DND-41 (cell line): ENCODE results near the gene PRIMA1.

Experiments
- ATAC-seq: fragments of 200-7000 bp; cut with Tn5 transposase; 3 replicates; pipeline ENCODE4 v1.9.1; 2021; ENCODE audit warnings: low read depth; ENCODE audit not compliant: insufficient read depth
- DNase-seq: peaks from one replicate; pipeline ENCODE4 v3.0.0-alpha.2; 2020
- H2AFZ ChIP-seq: 2 replicates; pipeline ENCODE4 v1.6.0; 2012; ENCODE audit warnings: low read depth, low read length
- H3K27ac ChIP-seq: 2 replicates; pipeline ENCODE4 v1.5.1; 2012; ENCODE audit warnings: low read length, inconsistent platforms
- H3K27me3 ChIP-seq: fragments of 200-600 bp; sonication (generic); 2 replicates; pipeline ENCODE4 v1.6.0; 2012; ENCODE audit warnings: low read length, mild to moderate bottlenecking, inconsistent platforms; ENCODE audit not compliant: insufficient read depth, poor library complexity
- H3K36me3 ChIP-seq: 2 replicates; pipeline ENCODE4 v1.5.1; 2012; ENCODE audit warnings: low read length, inconsistent platforms; ENCODE audit not compliant: insufficient read depth
- H3K4me1 ChIP-seq: 2 replicates; pipeline ENCODE4 v1.5.1; 2012; ENCODE audit warnings: mild to moderate bottlenecking, low read length; ENCODE audit not compliant: insufficient read depth
- H3K4me2 ChIP-seq: 2 replicates; pipeline ENCODE4 v1.6.0; 2012; ENCODE audit warnings: mild to moderate bottlenecking, moderate library complexity, low read length, inconsistent platforms; ENCODE audit not compliant: insufficient read depth
- H3K4me3 ChIP-seq, 2 experiments: fragments of 200-600 bp in 1 of 2; shearing (Covaris generic) in 1 of 2; 2 replicates each; pipeline ENCODE4 v1.5.1; 2012 to 2016; ENCODE audit warnings: inconsistent platforms in 2 of 2, low read length in 2 of 2, mild to moderate bottlenecking in 2 of 2, low read depth in 1 of 2, moderate library complexity in 1 of 2
- H3K79me2 ChIP-seq: 2 replicates; pipeline ENCODE4 v1.6.0; 2012; ENCODE audit warnings: low read length, inconsistent platforms; ENCODE audit not compliant: insufficient read depth
- H3K9ac ChIP-seq: 2 replicates; pipeline ENCODE4 v1.6.0; 2012; ENCODE audit warnings: low read depth, mild to moderate bottlenecking, inconsistent platforms, low read length, moderate library complexity
- H3K9me3 ChIP-seq: 2 replicates; pipeline ENCODE4 v1.5.1; 2012; ENCODE audit warnings: low read length, moderate library complexity, mild to moderate bottlenecking, inconsistent platforms; ENCODE audit not compliant: insufficient read depth, severe bottlenecking
- H4K20me1 ChIP-seq: 2 replicates; pipeline ENCODE4 v1.6.0; 2012; ENCODE audit warnings: low read length; ENCODE audit not compliant: insufficient read depth
- EZH2 ChIP-seq: IDR thresholded peaks from 3 replicates; pipeline ENCODE4 v1.6.1; 2012; ENCODE audit warnings: borderline replicate concordance, low read depth, mild to moderate bottlenecking, moderate library complexity, low read length, inconsistent platforms; ENCODE audit not compliant: severe bottlenecking
- TF ChIP-seq, protein P1 (sequence below): IDR thresholded peaks from 2 replicates; pipeline ENCODE4 v1.5.1; 2012; ENCODE audit warnings: borderline replicate concordance, low read length, moderate library complexity, mild to moderate bottlenecking; ENCODE audit not compliant: poor library complexity, severe bottlenecking; ENCODE audit errors: extremely low read depth

The PRIMA1 gene

DNA sequence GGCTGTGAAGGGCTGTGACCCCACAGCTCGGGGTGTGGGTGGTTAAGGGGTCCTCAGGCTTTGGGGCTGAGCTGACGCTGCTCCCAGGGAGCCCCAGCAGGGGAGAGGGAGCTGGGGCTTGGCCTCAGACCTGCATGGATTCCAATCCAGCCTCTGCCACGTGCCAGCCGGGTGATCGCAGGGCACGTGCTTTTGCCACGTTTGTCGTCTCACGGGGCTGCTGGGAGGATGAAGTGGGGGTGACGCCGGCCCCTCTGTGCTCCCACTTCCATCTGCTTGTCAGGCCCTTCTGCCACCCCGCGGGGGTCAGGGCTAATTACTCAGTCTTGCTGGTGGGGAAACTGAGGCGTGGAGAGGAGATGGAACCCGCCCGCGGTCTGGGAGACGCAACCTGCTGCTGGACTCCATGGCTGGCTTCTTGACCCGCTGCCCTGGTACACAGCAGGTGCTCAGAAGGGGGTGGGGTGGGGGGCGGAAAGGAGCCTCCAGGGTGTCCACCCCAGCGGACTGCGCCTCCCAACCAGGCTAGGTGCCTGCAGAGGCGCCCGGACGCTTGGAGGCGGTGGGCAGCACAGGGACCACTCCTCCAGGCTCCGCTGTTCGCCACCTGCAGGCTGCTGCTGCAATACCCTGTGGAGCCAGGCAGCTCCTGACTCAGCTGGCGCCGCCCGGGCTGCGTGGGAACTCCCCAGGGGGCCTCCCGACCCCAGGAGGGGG lies 36.4 kb upstream of the PRIMA1 start:
- ATAC-seq = no peak
- Histone ChIP-seq H3K4me2 (no peak overlapping the region), H3K4me3 (no peak overlapping the region), H3K27ac (no peak overlapping the region), H3K79me2 (no peaks in the 10 kb centered on the region), H4K20me1 (no peaks in the 10 kb centered on the region), H3K27me3 (peaks cover 4% of the 10 kb centered on the region), H2AFZ (no peak overlapping the region), H3K9ac (no peak overlapping the region), H3K4me1 (no peaks in the 10 kb centered on the region), H3K9me3 (no peaks in the 10 kb centered on the region), H3K36me3 (no peaks in the 10 kb centered on the region)
- no peak for DNase-seq
- TF ChIP-seq, protein P1, sequence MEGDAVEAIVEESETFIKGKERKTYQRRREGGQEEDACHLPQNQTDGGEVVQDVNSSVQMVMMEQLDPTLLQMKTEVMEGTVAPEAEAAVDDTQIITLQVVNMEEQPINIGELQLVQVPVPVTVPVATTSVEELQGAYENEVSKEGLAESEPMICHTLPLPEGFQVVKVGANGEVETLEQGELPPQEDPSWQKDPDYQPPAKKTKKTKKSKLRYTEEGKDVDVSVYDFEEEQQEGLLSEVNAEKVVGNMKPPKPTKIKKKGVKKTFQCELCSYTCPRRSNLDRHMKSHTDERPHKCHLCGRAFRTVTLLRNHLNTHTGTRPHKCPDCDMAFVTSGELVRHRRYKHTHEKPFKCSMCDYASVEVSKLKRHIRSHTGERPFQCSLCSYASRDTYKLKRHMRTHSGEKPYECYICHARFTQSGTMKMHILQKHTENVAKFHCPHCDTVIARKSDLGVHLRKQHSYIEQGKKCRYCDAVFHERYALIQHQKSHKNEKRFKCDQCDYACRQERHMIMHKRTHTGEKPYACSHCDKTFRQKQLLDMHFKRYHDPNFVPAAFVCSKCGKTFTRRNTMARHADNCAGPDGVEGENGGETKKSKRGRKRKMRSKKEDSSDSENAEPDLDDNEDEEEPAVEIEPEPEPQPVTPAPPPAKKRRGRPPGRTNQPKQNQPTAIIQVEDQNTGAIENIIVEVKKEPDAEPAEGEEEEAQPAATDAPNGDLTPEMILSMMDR = peak; percentile 3
- no peak for TF ChIP-seq EZH2

DNA sequence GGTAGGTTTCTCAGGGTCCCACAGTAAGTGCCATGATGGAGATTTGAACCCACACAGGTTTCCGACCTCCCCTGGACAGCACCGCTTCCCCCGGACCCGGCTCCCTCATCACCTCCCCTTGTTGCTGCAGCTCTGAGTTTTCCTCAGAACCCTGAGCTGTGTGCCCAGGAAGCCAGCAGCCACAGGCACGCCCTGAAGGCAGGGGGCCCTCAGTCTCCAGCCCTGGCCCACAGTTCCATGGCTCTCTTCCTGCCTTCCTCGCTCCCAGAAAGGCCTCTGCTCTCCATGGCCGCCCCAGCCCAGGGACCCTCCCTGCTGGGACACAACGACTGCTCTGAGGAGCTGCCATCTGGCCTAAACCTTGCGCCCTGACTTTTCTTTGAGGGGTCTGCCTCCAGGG lies 35.8 kb upstream of the PRIMA1 start:
- Histone ChIP-seq H3K9ac (no peak overlapping the region), H3K27me3 (no peaks in the 10 kb centered on the region), H4K20me1 (no peaks in the 10 kb centered on the region), H3K27ac (no peak overlapping the region), H3K79me2 (no peaks in the 10 kb centered on the region), H2AFZ (no peak overlapping the region), H3K36me3 (no peaks in the 10 kb centered on the region), H3K4me2 (no peak overlapping the region), H3K4me3 (no peak overlapping the region), H3K9me3 (no peaks in the 10 kb centered on the region), H3K4me1 (no peaks in the 10 kb centered on the region)
- TF ChIP-seq, protein P1 = no peak
- DNase-seq (no peak), ATAC-seq (no peak)

DNA sequence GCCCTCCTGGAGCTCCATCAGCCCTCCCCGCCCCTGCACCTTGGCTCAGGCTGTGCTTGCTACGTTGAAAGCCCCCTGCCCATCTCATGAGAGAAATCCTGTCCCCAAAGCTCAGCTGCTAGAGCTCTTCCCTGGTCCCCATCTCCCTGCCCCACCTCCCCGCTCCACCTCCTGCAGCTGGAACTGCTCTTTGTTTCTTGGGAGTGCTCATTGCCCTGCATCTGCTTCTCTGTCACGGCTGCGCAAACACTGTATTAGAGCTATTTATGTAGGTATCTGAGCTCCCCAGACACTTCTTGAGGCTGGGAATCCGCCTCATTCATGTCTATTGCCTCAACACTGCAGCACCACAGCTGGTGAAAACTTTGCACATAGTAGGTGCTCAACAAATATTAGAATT lies 32.8 kb upstream of the PRIMA1 start:
- Histone ChIP-seq H3K27me3 (no peaks in the 10 kb centered on the region), H2AFZ (no peak overlapping the region), H3K79me2 (no peaks in the 10 kb centered on the region), H3K4me2 (no peak overlapping the region), H4K20me1 (no peaks in the 10 kb centered on the region), H3K9me3 (no peaks in the 10 kb centered on the region), H3K4me1 (no peaks in the 10 kb centered on the region), H3K4me3 (no peak overlapping the region), H3K36me3 (no peaks in the 10 kb centered on the region), H3K9ac (no peak overlapping the region), H3K27ac (no peak overlapping the region)
- TF ChIP-seq EZH2 = no peak
- TF ChIP-seq, protein P1 = no peak
- no peak for ATAC-seq
- DNase-seq = no peak
